Nephron (organoid): ENCODE measurements around the gene DUSP15.

Experiments
- H3K27ac Mint-ChIP-seq, 3 experiments: 2 replicates each; pipeline ENCODE4 v1.8.0; 2020; ENCODE audit warnings: mixed read lengths in 3 of 3, mild to moderate bottlenecking in 2 of 3, moderate library complexity in 1 of 3
- H3K27me3 Mint-ChIP-seq: 2 replicates; pipeline ENCODE4 v1.8.0; 2021; ENCODE audit warnings: low read depth, mild to moderate bottlenecking, moderate library complexity, mixed read lengths
- H3K36me3 Mint-ChIP-seq: 2 replicates; pipeline ENCODE4 v1.8.0; 2020; ENCODE audit warnings: low read depth, mixed read lengths
- H3K4me1 Mint-ChIP-seq: 2 replicates; pipeline ENCODE4 v1.8.0; 2020; ENCODE audit warnings: mixed read lengths
- H3K4me3 Mint-ChIP-seq, 3 experiments: 2 replicates each; pipeline ENCODE4 v1.8.0; 2020; ENCODE audit warnings: mild to moderate bottlenecking in 3 of 3, mixed read lengths in 3 of 3, moderate library complexity in 2 of 3
- H3K9me3 Mint-ChIP-seq: 2 replicates; pipeline ENCODE4 v1.8.0; 2020; ENCODE audit warnings: mixed read lengths
- TF ChIP-seq, protein P1 (sequence below), 3 experiments: fragments of 200-600 bp; sonication (generic); IDR thresholded peaks; one replicate each; pipeline ENCODE4 v1.5.0; 2021; ENCODE audit warnings: antibody characterized with exemption in 3 of 3; ENCODE audit not compliant: unreplicated experiment in 3 of 3

The DUSP15 gene

DNA sequence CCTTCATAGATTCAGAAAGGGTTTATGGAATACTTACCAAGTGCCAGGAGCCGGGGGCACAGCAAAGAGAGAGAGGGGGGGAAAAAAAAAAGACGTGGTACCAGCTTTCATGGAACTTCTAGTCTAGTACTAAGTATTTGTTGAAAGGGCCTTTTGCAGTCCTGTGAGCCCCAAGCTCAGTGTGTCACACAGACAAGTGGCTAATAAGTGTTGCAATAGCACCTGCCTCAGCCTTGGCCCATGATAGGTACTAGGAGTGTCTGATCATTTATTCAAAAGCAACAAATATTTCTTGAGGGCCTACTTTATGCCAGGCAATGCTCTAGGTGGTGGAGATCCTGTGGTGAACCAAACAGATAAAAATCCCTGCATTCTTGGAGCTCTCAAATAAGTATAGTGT is 43.3 kb downstream of the DUSP15 start:
- Mint-ChIP-seq H3K9me3 (no peaks in the 10 kb centered on the region), H3K4me1 (peaks cover 20% of the 10 kb centered on the region), H3K36me3 (no peaks in the 10 kb centered on the region), H3K4me3 (no peak overlapping the region), H3K27me3 (no peaks in the 10 kb centered on the region), H3K27ac (no peak overlapping the region)
- TF ChIP-seq, protein P1, sequence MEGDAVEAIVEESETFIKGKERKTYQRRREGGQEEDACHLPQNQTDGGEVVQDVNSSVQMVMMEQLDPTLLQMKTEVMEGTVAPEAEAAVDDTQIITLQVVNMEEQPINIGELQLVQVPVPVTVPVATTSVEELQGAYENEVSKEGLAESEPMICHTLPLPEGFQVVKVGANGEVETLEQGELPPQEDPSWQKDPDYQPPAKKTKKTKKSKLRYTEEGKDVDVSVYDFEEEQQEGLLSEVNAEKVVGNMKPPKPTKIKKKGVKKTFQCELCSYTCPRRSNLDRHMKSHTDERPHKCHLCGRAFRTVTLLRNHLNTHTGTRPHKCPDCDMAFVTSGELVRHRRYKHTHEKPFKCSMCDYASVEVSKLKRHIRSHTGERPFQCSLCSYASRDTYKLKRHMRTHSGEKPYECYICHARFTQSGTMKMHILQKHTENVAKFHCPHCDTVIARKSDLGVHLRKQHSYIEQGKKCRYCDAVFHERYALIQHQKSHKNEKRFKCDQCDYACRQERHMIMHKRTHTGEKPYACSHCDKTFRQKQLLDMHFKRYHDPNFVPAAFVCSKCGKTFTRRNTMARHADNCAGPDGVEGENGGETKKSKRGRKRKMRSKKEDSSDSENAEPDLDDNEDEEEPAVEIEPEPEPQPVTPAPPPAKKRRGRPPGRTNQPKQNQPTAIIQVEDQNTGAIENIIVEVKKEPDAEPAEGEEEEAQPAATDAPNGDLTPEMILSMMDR (IDR thresholded peaks at IDR 0.05; ENCODE audit: unreplicated experiment in 3 of 3): no peak

DNA sequence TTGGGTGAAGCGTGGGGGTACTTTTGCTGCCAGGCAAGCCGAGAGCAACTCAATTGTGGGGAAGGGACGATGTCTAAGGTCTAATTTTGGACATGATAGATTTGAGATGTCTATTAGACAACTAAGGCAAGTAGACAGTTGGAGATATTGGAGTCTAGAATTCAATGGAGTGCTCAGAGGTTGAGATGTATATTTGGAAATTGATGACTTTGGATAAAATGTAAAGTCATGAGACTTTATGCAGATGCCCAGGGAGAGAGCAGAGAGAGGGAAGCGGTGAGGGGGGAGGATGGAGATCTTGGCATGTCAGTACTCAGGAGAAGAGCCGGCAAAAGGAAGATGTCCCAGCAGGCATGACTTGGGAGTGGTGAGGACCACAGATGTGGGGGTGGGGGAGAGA is 44.3 kb downstream of the DUSP15 start:
- TF ChIP-seq, protein P1 (IDR thresholded peaks at IDR 0.05; ENCODE audit: unreplicated experiment in 3 of 3): no peak
- Mint-ChIP-seq H3K27ac (no peak overlapping the region), H3K4me1 (peaks cover 26% of the 10 kb centered on the region), H3K9me3 (no peaks in the 10 kb centered on the region), H3K36me3 (no peaks in the 10 kb centered on the region), H3K27me3 (no peaks in the 10 kb centered on the region), H3K4me3 (no peak overlapping the region)

DNA sequence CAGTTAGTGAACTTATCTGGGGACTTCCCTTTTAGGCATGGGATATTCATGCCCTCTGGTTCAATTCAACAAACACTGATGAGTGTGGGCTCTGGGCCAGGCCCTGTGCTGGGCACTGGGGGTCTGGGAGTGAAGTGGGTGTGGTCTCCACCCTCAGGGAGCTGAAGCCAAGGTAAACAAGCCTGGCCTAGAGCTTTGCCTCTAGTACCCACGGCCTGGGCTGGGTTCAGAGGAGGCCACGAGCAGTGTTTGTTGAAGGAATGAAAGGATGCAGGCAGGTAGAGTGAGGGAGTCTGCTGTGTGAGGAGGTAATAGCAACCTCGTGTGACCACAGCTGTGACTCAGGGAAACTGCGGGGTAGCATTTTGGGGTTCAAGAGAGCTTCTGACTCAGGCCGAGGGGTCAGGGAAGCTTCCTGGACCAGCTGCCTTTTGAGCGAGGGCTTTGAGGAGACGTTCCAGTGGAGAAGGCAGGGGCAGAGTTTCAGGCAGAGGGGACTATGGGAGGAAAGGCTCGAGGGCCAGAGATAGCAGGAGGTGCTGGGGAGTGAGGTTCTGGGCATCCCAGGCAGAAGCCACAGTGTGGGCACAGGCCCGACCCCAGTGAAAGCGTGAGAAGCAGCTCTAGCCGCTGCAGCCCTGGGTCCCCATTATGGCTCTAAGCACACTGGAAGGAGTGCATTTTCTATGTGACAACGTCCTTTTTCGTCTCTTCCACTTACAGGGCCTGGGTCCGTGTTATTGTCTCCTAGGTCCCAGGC is 45.6 kb downstream of the DUSP15 start:
- no peaks in the 10 kb centered on the region for H3K36me3 Mint-ChIP-seq
- H3K27ac Mint-ChIP-seq: no peak overlapping the region
- H3K9me3 Mint-ChIP-seq: no peaks in the 10 kb centered on the region
- no peaks in the 10 kb centered on the region for H3K27me3 Mint-ChIP-seq
- H3K4me1 Mint-ChIP-seq: peaks cover 33% of the 10 kb centered on the region
- H3K4me3 Mint-ChIP-seq: no peak overlapping the region
- TF ChIP-seq, protein P1 (IDR thresholded peaks at IDR 0.05; ENCODE audit: unreplicated experiment in 3 of 3): no peak

DNA sequence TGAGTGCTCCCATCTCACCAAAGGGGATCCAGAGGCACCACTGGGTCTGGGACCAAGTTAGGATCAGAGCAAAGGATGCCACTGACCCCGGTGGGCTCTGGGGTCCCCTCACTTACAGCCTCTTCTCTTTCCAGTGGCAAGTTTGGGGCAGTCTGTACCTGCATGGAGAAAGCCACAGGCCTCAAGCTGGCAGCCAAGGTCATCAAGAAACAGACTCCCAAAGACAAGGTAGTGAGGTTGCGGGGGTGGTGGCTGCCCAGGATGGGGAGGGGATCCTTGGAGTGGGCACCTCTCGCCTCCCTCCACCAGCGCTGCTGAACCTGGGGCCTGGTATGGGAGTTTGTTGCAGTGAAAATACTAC is 46.2 kb downstream of the DUSP15 start:
- TF ChIP-seq, protein P1 (IDR thresholded peaks at IDR 0.05; ENCODE audit: unreplicated experiment in 3 of 3): no peak
- H3K4me1 Mint-ChIP-seq: peaks cover 36% of the 10 kb centered on the region
- no peaks in the 10 kb centered on the region for H3K27me3 Mint-ChIP-seq
- no peak overlapping the region for H3K27ac Mint-ChIP-seq
- no peaks in the 10 kb centered on the region for H3K9me3 Mint-ChIP-seq
- no peaks in the 10 kb centered on the region for H3K36me3 Mint-ChIP-seq
- peak overlapping the region in 1 of 3 experiments; percentile 43 for H3K4me3 Mint-ChIP-seq

DNA sequence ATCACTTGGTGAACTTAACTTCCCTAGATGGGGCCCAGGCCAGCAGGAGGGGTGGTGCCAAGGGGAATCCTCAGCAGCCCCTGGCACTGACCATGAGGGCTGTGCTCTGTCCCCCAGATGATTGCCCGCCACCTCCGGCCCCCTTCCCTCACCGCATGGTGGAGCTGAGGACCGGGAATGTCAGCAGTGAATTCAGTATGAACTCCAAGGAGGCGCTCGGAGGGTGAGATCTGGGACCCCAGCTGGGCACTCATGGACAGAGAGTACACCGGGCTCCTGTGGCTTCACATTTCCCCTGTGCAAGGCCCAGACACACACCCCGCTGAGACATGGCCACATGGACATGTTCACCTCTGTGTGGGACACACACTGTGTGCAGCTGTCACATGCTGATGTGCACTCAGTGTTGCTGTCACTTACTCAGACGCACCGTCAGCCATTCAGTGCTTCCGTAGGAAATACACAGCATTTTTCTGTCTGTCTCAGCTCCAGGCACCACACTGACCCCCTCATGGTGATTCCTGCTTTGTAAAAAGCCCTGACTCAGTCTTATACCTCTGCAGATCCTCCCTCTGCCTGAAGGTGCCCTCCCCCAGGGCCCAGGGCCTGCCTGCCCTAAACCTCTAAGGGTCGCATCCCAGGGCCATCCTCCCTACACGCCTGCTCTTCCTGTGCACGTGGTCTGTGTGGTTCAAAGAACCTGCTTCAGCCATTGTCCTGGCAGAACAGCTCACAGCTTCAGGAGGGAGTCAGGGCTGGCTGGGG is 46.8 kb downstream of the DUSP15 start:
- Mint-ChIP-seq H3K27ac (peak overlapping the region in 1 of 3 experiments; percentile 83), H3K9me3 (no peaks in the 10 kb centered on the region), H3K4me3 (peak overlapping the region; percentile 26 to 43 (median 34)), H3K4me1 (peaks cover 39% of the 10 kb centered on the region), H3K27me3 (no peaks in the 10 kb centered on the region), H3K36me3 (no peaks in the 10 kb centered on the region)
- TF ChIP-seq, protein P1 (IDR thresholded peaks at IDR 0.05; ENCODE audit: unreplicated experiment in 3 of 3): no peak
